Stomach (tissue), 9 donors: ENCODE measurements around the gene ZNF175. TPM values are rescaled to one million over a fixed set of nuclear protein-coding genes. Genes with fewer than 3 reads are reported as not detected.

ENCODE experiments used
- DNase-seq, 2 donors: peaks; one replicate each; pipeline versions ENCODE4 v3.0.0 to v3.0.0-alpha.2; 2013 to 2019
- H3K27ac ChIP-seq, 5 donors: fragments of 200-600 bp in 4 of 5; sonication (generic) in 4 of 5; one replicate each; pipeline ENCODE4 v1.5.1; 2013 to 2019; ENCODE audit warnings: mild to moderate bottlenecking in 1 of 5, moderate library complexity in 1 of 5
- H3K27me3 ChIP-seq, 3 donors: fragments of 200-600 bp; sonication (generic); one replicate each; pipeline ENCODE4 v1.5.1; 2017 to 2019; ENCODE audit warnings: mixed run types in 1 of 3
- H3K36me3 ChIP-seq, 4 donors: fragments of 200-600 bp; sonication (generic); 1 replicate in 3 of 4; 2 replicates in 1 of 4; pipeline ENCODE4 v1.5.1; 2016 to 2019
- H3K4me1 ChIP-seq, 4 donors: fragments of 200-600 bp; sonication (generic); one replicate each; pipeline ENCODE4 v1.5.1; 2016 to 2019
- H3K4me3 ChIP-seq, 4 donors: fragments of 200-600 bp; sonication (generic) in 3 of 4; one replicate each; pipeline ENCODE4 v1.5.1; 2016 to 2019; ENCODE audit warnings: mild to moderate bottlenecking in 1 of 4
- H3K9me3 ChIP-seq, 4 donors: fragments of 200-600 bp; sonication (generic); one replicate each; pipeline ENCODE4 v1.5.1; 2016 to 2019
- EP300 ChIP-seq: sonication (generic); formaldehyde crosslinking; IDR thresholded peaks from one replicate; pipeline ENCODE4 v1.6.1; 2017; ENCODE audit warnings: antibody characterized with exemption
- POLR2A ChIP-seq, 4 donors: fragments of 450-650 bp; IDR thresholded peaks; one replicate each; pipeline ENCODE4 v1.6.1; 2016; ENCODE audit warnings: antibody characterized with exemption in 4 of 4, control low read depth in 2 of 4, mild to moderate bottlenecking in 1 of 4, moderate library complexity in 1 of 4
- POLR2AphosphoS5 ChIP-seq, 3 donors: sonication (generic); formaldehyde crosslinking; IDR thresholded peaks; one replicate each; pipeline ENCODE4 v1.6.1; 2016; ENCODE audit warnings: antibody characterized with exemption in 3 of 3
- WGBS, 5 donors: extraction: QIAGEN DNeasy Blood & Tissue Kit in 3 of 5; methylation state at CpG; one replicate each; pipeline versions ENCODE4 v1.1.5 to v1.1.7; 2013 to 2018; 5-methylcytosine and 5-hydroxymethylcytosine counted together
- intact Hi-C: fragments of 100-400 bp; cut with DNase I; formaldehyde crosslinking; loops from one replicate; pipeline ENCODE4 v1.15.1; 2023; ENCODE audit warnings: low total_unique reads
- polyA plus RNA-seq, 3 donors: library from polyadenylated mRNA; stranded (reverse); fragments of 200-250 nt; gene quantifications; one replicate each; pipeline ENCODE4 v1.2.3, GENCODE V29; 2013
- total RNA-seq, 5 donors: library from RNA; depleted of rRNA; stranded (reverse); fragments of >200 nt; gene quantifications; one replicate each; pipeline versions ENCODE4 v1.1.0 to v1.2.3, GENCODE V29; 2014 to 2016
- TF ChIP-seq, protein P1 (sequence below), 7 experiments: fragments of 450-650 bp in 4 of 7; fragments of 200-600 bp in 3 of 7; sonication (generic) in 3 of 7; IDR thresholded peaks; one replicate each; pipeline ENCODE4 v1.5.1; 2016 to 2019; ENCODE audit warnings: antibody characterized with exemption in 7 of 7, control low read depth in 2 of 7, mild to moderate bottlenecking in 1 of 7
- donor health status: healthy with polysubstance abuse.
- donor health status: Bipolar disorder and iron deficiency.
- donor health status: healthy.

ZNF175 gene
- total and polyA plus RNA-seq, 8 donors: 1.2 to 12.9 (median 3.9) TPM

GRCh38 chr19:51547397-51548212 lies 23.5 kb upstream of the ZNF175 start:
- WGBS, 5 donors: 37 to 43% (median 39%) methylated on average over 6 to 7 of the region's 7 CpGs
- no peak overlapping the region for H3K4me3 ChIP-seq
- no peaks in the 10 kb centered on the region for H3K36me3 ChIP-seq
- H3K27me3 ChIP-seq: peaks cover 0 to 87% (median 14%) of the 10 kb centered on the region in 3 donors
- no peak for TF ChIP-seq POLR2A (IDR thresholded peaks at IDR 0.05)
- TF ChIP-seq EP300: no peak
- no peak for TF ChIP-seq POLR2AphosphoS5 (IDR thresholded peaks at IDR 0.05)
- TF ChIP-seq, protein P1, sequence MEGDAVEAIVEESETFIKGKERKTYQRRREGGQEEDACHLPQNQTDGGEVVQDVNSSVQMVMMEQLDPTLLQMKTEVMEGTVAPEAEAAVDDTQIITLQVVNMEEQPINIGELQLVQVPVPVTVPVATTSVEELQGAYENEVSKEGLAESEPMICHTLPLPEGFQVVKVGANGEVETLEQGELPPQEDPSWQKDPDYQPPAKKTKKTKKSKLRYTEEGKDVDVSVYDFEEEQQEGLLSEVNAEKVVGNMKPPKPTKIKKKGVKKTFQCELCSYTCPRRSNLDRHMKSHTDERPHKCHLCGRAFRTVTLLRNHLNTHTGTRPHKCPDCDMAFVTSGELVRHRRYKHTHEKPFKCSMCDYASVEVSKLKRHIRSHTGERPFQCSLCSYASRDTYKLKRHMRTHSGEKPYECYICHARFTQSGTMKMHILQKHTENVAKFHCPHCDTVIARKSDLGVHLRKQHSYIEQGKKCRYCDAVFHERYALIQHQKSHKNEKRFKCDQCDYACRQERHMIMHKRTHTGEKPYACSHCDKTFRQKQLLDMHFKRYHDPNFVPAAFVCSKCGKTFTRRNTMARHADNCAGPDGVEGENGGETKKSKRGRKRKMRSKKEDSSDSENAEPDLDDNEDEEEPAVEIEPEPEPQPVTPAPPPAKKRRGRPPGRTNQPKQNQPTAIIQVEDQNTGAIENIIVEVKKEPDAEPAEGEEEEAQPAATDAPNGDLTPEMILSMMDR (IDR thresholded peaks at IDR 0.05): no peak
- DNase-seq: no peak
- peaks cover 0 to 6% (median 0%) of the 10 kb centered on the region in 4 donors for H3K9me3 ChIP-seq
- intact Hi-C loops: no loop called here
- H3K4me1 ChIP-seq: no peaks in the 10 kb centered on the region
- no peak overlapping the region for H3K27ac ChIP-seq

- Histone ChIP-seq H3K4me1 (no peaks in the 10 kb centered on the region), H3K27ac (no peak overlapping the region), H3K27me3 (peaks cover 0 to 87% (median 14%) of the 10 kb centered on the region in 3 donors), H3K9me3 (peaks cover 0 to 7% (median 0%) of the 10 kb centered on the region in 4 donors), H3K36me3 (no peaks in the 10 kb centered on the region), H3K4me3 (no peak overlapping the region)
- 65 to 73% (median 66%) methylated on average over 5 of the region's 5 CpGs for WGBS, 5 donors
- DNase-seq: no peak
- intact Hi-C loops: no loop called here
- TF ChIP-seq, protein P1 (IDR thresholded peaks at IDR 0.05): no peak
- no peak for TF ChIP-seq EP300
- no peak for TF ChIP-seq POLR2AphosphoS5 (IDR thresholded peaks at IDR 0.05)
- no peak for TF ChIP-seq POLR2A (IDR thresholded peaks at IDR 0.05)
These were observed 22.9 kb upstream of the ZNF175 start for GRCh38 chr19:51548213-51548651.

GRCh38 chr19:51548891-51549305 lies 22.2 kb upstream of the ZNF175 start:
- H3K27me3 ChIP-seq: peaks cover 0 to 88% (median 16%) of the 10 kb centered on the region in 3 donors
- H3K27ac ChIP-seq: no peak overlapping the region
- TF ChIP-seq POLR2A (IDR thresholded peaks at IDR 0.05): no peak
- no peak for TF ChIP-seq EP300
- TF ChIP-seq POLR2AphosphoS5 (IDR thresholded peaks at IDR 0.05): no peak
- TF ChIP-seq, protein P1 (IDR thresholded peaks at IDR 0.05): no peak
- peaks cover 0 to 11% (median 0%) of the 10 kb centered on the region in 4 donors for H3K9me3 ChIP-seq
- no peaks in the 10 kb centered on the region for H3K36me3 ChIP-seq
- no peak for DNase-seq
- H3K4me1 ChIP-seq: no peaks in the 10 kb centered on the region
- WGBS, 5 donors: 64 to 89% (median 69%) methylated on average over 4 of the region's 4 CpGs
- H3K4me3 ChIP-seq: no peak overlapping the region
- intact Hi-C loops: no loop called here

DNA sequence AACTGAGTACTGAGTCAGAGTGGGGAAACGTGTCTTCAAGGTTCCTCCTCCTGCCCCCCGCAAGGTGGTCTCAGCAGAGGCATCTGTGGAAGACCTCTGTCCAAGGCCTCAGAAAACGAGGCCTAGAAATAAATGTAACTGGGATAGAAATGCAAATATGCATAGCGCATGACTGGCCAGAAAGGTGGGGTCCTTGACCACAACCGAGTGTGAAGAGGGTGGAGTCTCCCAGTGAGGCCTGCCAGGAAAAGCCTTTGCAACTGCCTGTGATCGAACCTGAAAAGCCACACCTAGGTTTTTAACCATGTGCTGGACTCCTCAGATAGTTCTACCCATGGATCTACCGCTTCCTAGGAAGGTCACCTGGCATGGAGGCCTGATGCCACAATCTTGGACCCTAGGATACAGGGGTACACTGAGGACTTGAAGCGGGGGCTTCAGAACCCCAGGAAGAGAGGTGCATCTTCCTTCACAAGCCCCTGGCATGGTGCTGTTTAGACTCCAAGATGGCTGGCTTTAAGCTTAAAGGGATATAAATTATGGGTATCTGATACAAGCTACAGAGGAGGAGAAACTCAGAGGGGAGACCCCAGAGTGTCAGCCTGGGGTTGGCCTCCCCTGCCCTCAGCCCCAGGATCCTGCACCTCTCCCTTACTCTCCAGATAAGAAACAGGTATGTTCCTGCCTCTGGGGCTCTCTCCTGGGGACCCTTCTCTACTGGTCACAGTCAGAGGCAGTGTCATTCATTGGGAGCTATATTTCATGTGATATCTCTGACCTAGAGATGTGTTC lies 21.4 kb upstream of the ZNF175 start:
- Histone ChIP-seq H3K9me3 (peaks cover 0 to 11% (median 0%) of the 10 kb centered on the region in 4 donors), H3K36me3 (no peaks in the 10 kb centered on the region), H3K4me3 (no peak overlapping the region), H3K4me1 (no peaks in the 10 kb centered on the region), H3K27me3 (peaks cover 0 to 88% (median 9%) of the 10 kb centered on the region in 3 donors), H3K27ac (no peak overlapping the region)
- DNase-seq: no peak
- no peak for TF ChIP-seq POLR2A (IDR thresholded peaks at IDR 0.05)
- TF ChIP-seq, protein P1 (IDR thresholded peaks at IDR 0.05): no peak
- 46 to 58% (median 53%) methylated on average over 7 to 8 of the region's 8 CpGs for WGBS, 5 donors
- intact Hi-C loops: no loop called here
